ENCODE data around the gene TRABD. TPM values are rescaled to one million over a fixed set of nuclear protein-coding genes. Genes with fewer than 3 reads are reported as not detected.

The TRABD gene
- total RNA-seq, 2 experiments from 2014 or later: 126 to 128 TPM

- intact Hi-C loops (cut with micrococcal nuclease; ENCODE audit: unreplicated experiment): no loop called here
Measured at GRCh38 chr22:50210378-50211139, 24.8 kb downstream of the TRABD start.

GRCh38 chr22:50211147-50211546, 25.4 kb downstream of the TRABD start:
- Histone ChIP-seq H3K9me3 (ENCODE audit: low read length) (no peaks in the 10 kb centered on the region), H3K9me2 (ENCODE audit: insufficient read depth, low read length) (no peaks in the 10 kb centered on the region), H3K27ac (ENCODE audit: low read depth, low read length, poor library complexity, severe bottlenecking) (no peak overlapping the region), H2AFZ (ENCODE audit: low read length) (no peak overlapping the region), H3K4me2 (ENCODE audit: low read length) (no peak overlapping the region), H3K36me3 (ENCODE audit: insufficient read depth, low read length) (peaks cover 88% of the 10 kb centered on the region), H3K4me3 (ENCODE audit: low read depth, low read length, poor library complexity, severe bottlenecking) (no peak overlapping the region), H3K79me2 (ENCODE audit: insufficient read depth, low read depth, low read length) (no peaks in the 10 kb centered on the region), H3K4me1 (ENCODE audit: insufficient read depth, low read length, poor library complexity, severe bottlenecking) (peaks cover 14% of the 10 kb centered on the region), H4K20me1 (ENCODE audit: insufficient read depth, low read length) (no peaks in the 10 kb centered on the region)
- ChIA-PET POLR2A (no interaction called here), CTCF (ENCODE audit: unreplicated experiment) (no interaction called here)
- intact Hi-C loops (cut with micrococcal nuclease; ENCODE audit: unreplicated experiment): no loop called here
- no peak for DNase-seq (ENCODE audit: low spot score)
- BruUV-seq (replicated peaks): no TSS peak
- no peak for TF ChIP-seq EZH2phosphoT487 (IDR thresholded peaks at IDR 0.05; ENCODE audit: borderline replicate concordance, low read depth, low read length)
- TF ChIP-seq CTCF (conservative IDR thresholded peaks at IDR 0.05; ENCODE audit: low read length): no peak

More at GRCh38 chr22:50210378-50211139, 24.8 kb downstream of the TRABD start:
- no peak for TF ChIP-seq CTCF (conservative IDR thresholded peaks at IDR 0.05; ENCODE audit: low read length)
- no peak for TF ChIP-seq EZH2phosphoT487 (IDR thresholded peaks at IDR 0.05; ENCODE audit: borderline replicate concordance, low read depth, low read length)
- Histone ChIP-seq H3K4me1 (ENCODE audit: insufficient read depth, low read length, poor library complexity, severe bottlenecking) (peaks cover 14% of the 10 kb centered on the region), H2AFZ (ENCODE audit: low read length) (no peak overlapping the region), H3K9me3 (ENCODE audit: low read length) (no peaks in the 10 kb centered on the region), H3K27ac (ENCODE audit: low read depth, low read length, poor library complexity, severe bottlenecking) (no peak overlapping the region), H3K79me2 (ENCODE audit: insufficient read depth, low read depth, low read length) (no peaks in the 10 kb centered on the region), H4K20me1 (ENCODE audit: insufficient read depth, low read length) (no peaks in the 10 kb centered on the region), H3K4me3 (ENCODE audit: low read depth, low read length, poor library complexity, severe bottlenecking) (no peak overlapping the region), H3K36me3 (ENCODE audit: insufficient read depth, low read length) (peaks cover 86% of the 10 kb centered on the region), H3K9me2 (ENCODE audit: insufficient read depth, low read length) (no peaks in the 10 kb centered on the region), H3K4me2 (ENCODE audit: low read length) (no peak overlapping the region)
- ChIA-PET CTCF (ENCODE audit: unreplicated experiment) (no interaction called here), POLR2A (no interaction called here)
- no TSS peak for BruUV-seq (replicated peaks)
- no peak for DNase-seq (ENCODE audit: low spot score)

- H3K4me3 ChIP-seq (ENCODE audit: low read depth, low read length, poor library complexity, severe bottlenecking): no peak overlapping the region
- no peak overlapping the region for H3K4me2 ChIP-seq (ENCODE audit: low read length)
- no peaks in the 10 kb centered on the region for H3K9me2 ChIP-seq (ENCODE audit: insufficient read depth, low read length)
- ChIA-PET POLR2A (interaction anchor here (0.6 kb wide), 1 partner anchor 223 kb away, joined by 3 read pairs; no protein-coding TSS in a partner anchor), CTCF (ENCODE audit: unreplicated experiment) (no interaction called here)
- H4K20me1 ChIP-seq (ENCODE audit: insufficient read depth, low read length): no peaks in the 10 kb centered on the region
- H3K4me1 ChIP-seq (ENCODE audit: insufficient read depth, low read length, poor library complexity, severe bottlenecking): no peaks in the 10 kb centered on the region
- H3K36me3 ChIP-seq (ENCODE audit: insufficient read depth, low read length): peaks cover 90% of the 10 kb centered on the region
- BruUV-seq (replicated peaks): no TSS peak
- intact Hi-C loops (cut with micrococcal nuclease; ENCODE audit: unreplicated experiment): no loop called here
- H2AFZ ChIP-seq (ENCODE audit: low read length): no peak overlapping the region
- no peaks in the 10 kb centered on the region for H3K79me2 ChIP-seq (ENCODE audit: insufficient read depth, low read depth, low read length)
- no peaks in the 10 kb centered on the region for H3K9me3 ChIP-seq (ENCODE audit: low read length)
- no peak for DNase-seq (ENCODE audit: low spot score)
- no peak for TF ChIP-seq EZH2phosphoT487 (IDR thresholded peaks at IDR 0.05; ENCODE audit: borderline replicate concordance, low read depth, low read length)
- TF ChIP-seq CTCF (conservative IDR thresholded peaks at IDR 0.05; ENCODE audit: low read length): no peak
- no peak overlapping the region for H3K27ac ChIP-seq (ENCODE audit: low read depth, low read length, poor library complexity, severe bottlenecking)
Measured at GRCh38 chr22:50213263-50213662, 27.6 kb downstream of the TRABD start.

Measured in OCI-LY7 (cell line).